H1 (cell line): Measurements from ENCODE around the gene SKIC8. TPM values are rescaled to one million over a fixed set of nuclear protein-coding genes. Genes with fewer than 3 reads are reported as not detected.

Source experiments
- ASH2L ChIP-seq: fragments of 200-600, 300-600 bp; sonication (generic); IDR thresholded peaks from one replicate; pipeline ENCODE4 v1.7.1; 2017; ENCODE audit warnings: low read length
- BACH1 ChIP-seq: IDR thresholded peaks from 2 replicates; pipeline ENCODE4 v1.6.1; 2012; ENCODE audit warnings: low read length, improper control_type of control experiment
- CREB1 ChIP-seq: IDR thresholded peaks from 2 replicates; pipeline ENCODE4 v1.6.1; 2012; ENCODE audit warnings: inconsistent platforms
- E2F6 ChIP-seq: IDR thresholded peaks from 2 replicates; pipeline ENCODE4 v1.6.1; 2012; ENCODE audit warnings: inconsistent platforms
- EGR1 ChIP-seq: IDR thresholded peaks from 2 replicates; pipeline ENCODE4 v1.6.1; 2011; ENCODE audit warnings: low read depth, low read length, borderline replicate concordance
- HDAC2 ChIP-seq, 2 experiments: fragments of 300-600 bp in 1 of 2; sonication (generic) in 1 of 2; IDR thresholded peaks; 2 replicates each; pipeline ENCODE4 v1.6.1; 2011 to 2012; ENCODE audit warnings: low read depth in 2 of 2, low read length in 2 of 2, mild to moderate bottlenecking in 2 of 2, moderate library complexity in 2 of 2, borderline replicate concordance in 1 of 2, inconsistent platforms in 1 of 2
- HDAC6 ChIP-seq: IDR thresholded peaks from one replicate; pipeline ENCODE4 v1.7.1; 2012; ENCODE audit warnings: low read depth, mild to moderate bottlenecking, inconsistent platforms, low read length, moderate library complexity
- KDM1A ChIP-seq: fragments of 200-600, 300-600 bp; sonication (generic); IDR thresholded peaks from 2 replicates; pipeline ENCODE4 v1.7.1; 2016; ENCODE audit warnings: mild to moderate bottlenecking, low read length, borderline replicate concordance
- KDM4A ChIP-seq: IDR thresholded peaks from one replicate; pipeline ENCODE4 v1.7.1; 2012; ENCODE audit warnings: low read depth, mild to moderate bottlenecking, moderate library complexity, low read length, inconsistent platforms; ENCODE audit not compliant: severe bottlenecking
- MAX ChIP-seq: IDR thresholded peaks from 2 replicates; pipeline ENCODE4 v1.6.1; 2012; ENCODE audit warnings: inconsistent platforms
- PHF8 ChIP-seq: fragments of 200-600 bp; sonication (generic); conservative IDR thresholded peaks from 2 replicates; pipeline ENCODE4 v1.7.1; 2012; ENCODE audit warnings: low read depth, mild to moderate bottlenecking, inconsistent platforms, low read length, moderate library complexity
- POLR2A ChIP-seq, 2 experiments: IDR thresholded peaks; 1 replicate in 1 of 2; 2 replicates in 1 of 2; pipeline ENCODE4 v1.6.1; 2011; ENCODE audit warnings: low read depth in 2 of 2, low read length in 2 of 2, mild to moderate bottlenecking in 2 of 2; ENCODE audit errors: control extremely low read depth in 1 of 2
- POLR2AphosphoS5 ChIP-seq: IDR thresholded peaks from 2 replicates; pipeline ENCODE4 v1.6.1; 2011; ENCODE audit warnings: low read depth, low read length
- SAP30 ChIP-seq: fragments of 300-600 bp; sonication (generic); IDR thresholded peaks from 2 replicates; pipeline ENCODE4 v1.7.1; 2012; ENCODE audit warnings: low read length, moderate library complexity, mild to moderate bottlenecking, inconsistent platforms; ENCODE audit not compliant: insufficient read depth, insufficient replicate concordance
- SP1 ChIP-seq: IDR thresholded peaks from 2 replicates; pipeline ENCODE4 v1.6.1; 2011; ENCODE audit warnings: low read depth, low read length
- SP4 ChIP-seq: IDR thresholded peaks from 2 replicates; pipeline ENCODE4 v1.6.1; 2012; ENCODE audit warnings: low read length, inconsistent platforms
- TAF1 ChIP-seq: IDR thresholded peaks from 2 replicates; pipeline ENCODE4 v1.6.1; 2011; ENCODE audit warnings: mild to moderate bottlenecking, low read depth, low read length
- TAF7 ChIP-seq: optimal IDR thresholded peaks from 2 replicates; pipeline ENCODE3; 2011; ENCODE audit warnings: low read depth, mild to moderate bottlenecking, inconsistent platforms, low read length, moderate library complexity, borderline replicate concordance
- TBP ChIP-seq: IDR thresholded peaks from 2 replicates; pipeline ENCODE4 v1.6.1; 2011; ENCODE audit warnings: low read depth, low read length, improper control_type of control experiment
- YY1 ChIP-seq: IDR thresholded peaks from 2 replicates; pipeline ENCODE4 v1.6.1; 2011; ENCODE audit warnings: low read depth, mild to moderate bottlenecking, low read length
- polyA plus RNA-seq, 7 experiments: library from polyadenylated mRNA; depleted of rRNA in 3 of 7; stranded (reverse) in 5 of 7; unstranded in 2 of 7; fragments of >200 nt in 5 of 7; fragments of 200-250 nt in 2 of 7; gene quantifications; 1 replicate in 5 of 7; 2 replicates in 1 of 7; 4 replicates in 1 of 7; pipeline versions ENCODE4 v1.2.1 to v1.2.3, GENCODE V29; 2011 to 2013; ENCODE audit warnings: missing spikeins in 2 of 7, mixed read lengths in 2 of 7
- total RNA-seq: library from RNA; stranded (reverse); fragmentation: NEBNext Ultra II Directional; extraction: Animal tissue kit (Norgen Biotek cat#: 25700); gene quantifications from 2 replicates; pipeline ENCODE4 v1.2.1, GENCODE V29; 2021

Gene SKIC8
- total and polyA plus RNA-seq, 2 of the 8 experiments (the other 6 are each of a cell fraction or from before 2014, with no cell fraction given), result 44.2 to 77.7 TPM

GRCh38 chr15:78299101-78299930 lies at the start of gene SKIC8 (continued):
- TF ChIP-seq E2F6 (no peak), MAX (peak; percentile 50; the same call in 1 of the 2 replicates), EGR1 (0 out of 2 replicates have a peak, but pooled peaks have one; percentile 31), POLR2AphosphoS5 (peak; percentile 95), TAF1 (peak; percentile 92), HDAC6 (no peak), ASH2L (peak; percentile 72), KDM1A (no peak), POLR2A (IDR thresholded peaks at IDR 0.05; ENCODE audit: control extremely low read depth in 1 of 2, low read depth in 2 of 2, low read length in 2 of 2) (peak; percentile 73 to 92), CREB1 (peak; percentile 98), SAP30 (peak; percentile 96), SP1 (peak; percentile 86; the same call in 1 of the 2 replicates), BACH1 (no peak), SP4 (no peak), YY1 (peak; percentile 90), KDM4A (peak; percentile 98), TBP (peak; percentile 87), HDAC2 (IDR thresholded peaks at IDR 0.05; ENCODE audit: borderline replicate concordance in 1 of 2, low read depth in 2 of 2, low read length in 2 of 2) (peak in 1 of 2 experiments; percentile 95; a peak in 2 of 4 replicates), PHF8 (peak; percentile 91), TAF7 (peak; percentile 79)
